Duodenal mucosa (tissue), 2 donors: Measurements from ENCODE around the gene NR1D1.
A peak's percentile ranks its signal among the peaks of the same experiment; 100 is the strongest.

Experiments
- H3K27ac ChIP-seq: one replicate; pipeline ENCODE4 v1.7.0; 2013; ENCODE audit warnings: low read depth, low read length
- H3K27me3 ChIP-seq, 2 donors: one replicate each; pipeline ENCODE4 v1.7.0; 2013; ENCODE audit warnings: low read length in 2 of 2, control low read depth in 1 of 2; ENCODE audit not compliant: insufficient read depth in 2 of 2, control insufficient read depth in 1 of 2
- H3K36me3 ChIP-seq, 2 donors: one replicate each; pipeline ENCODE4 v1.7.0; 2013; ENCODE audit warnings: low read length in 2 of 2, control low read depth in 1 of 2; ENCODE audit not compliant: insufficient read depth in 2 of 2, control insufficient read depth in 1 of 2
- H3K4me1 ChIP-seq, 2 donors: one replicate each; pipeline ENCODE4 v1.7.0; 2013; ENCODE audit warnings: low read length in 2 of 2, control low read depth in 1 of 2; ENCODE audit not compliant: insufficient read depth in 2 of 2, control insufficient read depth in 1 of 2
- H3K4me3 ChIP-seq, 2 donors: one replicate each; pipeline ENCODE4 v1.7.0; 2013; ENCODE audit warnings: low read length in 2 of 2, low read depth in 1 of 2
- H3K9ac ChIP-seq, 2 donors: one replicate each; pipeline ENCODE4 v1.7.0; 2013; ENCODE audit warnings: low read length in 2 of 2, low read depth in 1 of 2
- H3K9me3 ChIP-seq, 2 donors: one replicate each; pipeline ENCODE4 v1.7.0; 2013; ENCODE audit warnings: low read length in 2 of 2, control low read depth in 1 of 2; ENCODE audit not compliant: control insufficient read depth in 1 of 2

The NR1D1 gene

GRCh38 chr17:40060887-40061608 is 39.3 kb downstream of the NR1D1 start:
- peak overlapping the region in 1 of 2 donors; percentile 65 for H3K9ac ChIP-seq
- H3K9me3 ChIP-seq, result no peaks in the 10 kb centered on the region
- peaks cover 45% of the 10 kb centered on the region in 2 donors for H3K4me1 ChIP-seq
- no peaks in the 10 kb centered on the region for H3K27me3 ChIP-seq
- H3K36me3 ChIP-seq, result no peaks in the 10 kb centered on the region
- H3K27ac ChIP-seq, result no peak overlapping the region
- no peak overlapping the region for H3K4me3 ChIP-seq

GRCh38 chr17:40059729-40060475 is 40.5 kb downstream of the NR1D1 start:
- no peak overlapping the region for H3K9ac ChIP-seq

GRCh38 chr17:40058865-40059264 is 41.5 kb downstream of the NR1D1 start:
- Histone ChIP-seq H3K27ac (no peak overlapping the region), H3K4me1 (peaks cover 28 to 30% of the 10 kb centered on the region in 2 donors)

More at GRCh38 chr17:40059729-40060475, 40.5 kb downstream of the NR1D1 start:
- H3K36me3 ChIP-seq, result no peaks in the 10 kb centered on the region
- H3K27me3 ChIP-seq, result no peaks in the 10 kb centered on the region
- H3K27ac ChIP-seq, result no peak overlapping the region
- no peaks in the 10 kb centered on the region for H3K9me3 ChIP-seq
- no peak overlapping the region for H3K4me3 ChIP-seq
- peaks cover 34 to 35% of the 10 kb centered on the region in 2 donors for H3K4me1 ChIP-seq

GRCh38 chr17:40058186-40058784 is 42.1 kb downstream of the NR1D1 start:
- peak overlapping the region; percentile 30 for H3K27ac ChIP-seq
- no peak overlapping the region for H3K9ac ChIP-seq

More at GRCh38 chr17:40058865-40059264, 41.5 kb downstream of the NR1D1 start:
- Histone ChIP-seq H3K27me3 (no peaks in the 10 kb centered on the region), H3K36me3 (no peaks in the 10 kb centered on the region), H3K9me3 (no peaks in the 10 kb centered on the region), H3K4me3 (no peak overlapping the region), H3K9ac (no peak overlapping the region)

GRCh38 chr17:40056379-40057015 is 43.9 kb downstream of the NR1D1 start:
- H3K36me3 ChIP-seq, result peaks cover 0 to 10% of the 10 kb centered on the region in 2 donors
- H3K9me3 ChIP-seq, result no peaks in the 10 kb centered on the region
- H3K4me3 ChIP-seq, result no peak overlapping the region
- H3K27ac ChIP-seq, result no peak overlapping the region
- H3K4me1 ChIP-seq, result peaks cover 24 to 27% of the 10 kb centered on the region in 2 donors
- no peaks in the 10 kb centered on the region for H3K27me3 ChIP-seq
- no peak overlapping the region for H3K9ac ChIP-seq

More at GRCh38 chr17:40058186-40058784, 42.1 kb downstream of the NR1D1 start:
- H3K36me3 ChIP-seq, result no peaks in the 10 kb centered on the region
- H3K4me3 ChIP-seq, result no peak overlapping the region
- H3K4me1 ChIP-seq, result peaks cover 31 to 33% of the 10 kb centered on the region in 2 donors
- no peaks in the 10 kb centered on the region for H3K9me3 ChIP-seq
- no peaks in the 10 kb centered on the region for H3K27me3 ChIP-seq
